ENCODE results near the gene ZNF664.

The ZNF664 gene

GRCh38 chr12:124041907-124042306 lies 68.9 kb downstream of the ZNF664 start:
- H3K27me3 ChIP-seq (replicated peaks; ENCODE audit: control insufficient read depth, insufficient read depth, low read length), result no peaks in the 10 kb centered on the region
- no peak overlapping the region for H3K4me3 ChIP-seq (replicated peaks; ENCODE audit: low read depth, low read length)
- H3K36me3 ChIP-seq (ENCODE audit: control insufficient read depth, insufficient read depth, low read length), result no peaks in the 10 kb centered on the region
- no peak for DNase-seq (ENCODE audit: extremely low read depth, insufficient read length)
- no peak for TF ChIP-seq CTCF (IDR thresholded peaks at IDR 0.05; ENCODE audit: insufficient read depth, low read length, poor library complexity, severe bottlenecking)

- Histone ChIP-seq H3K36me3 (ENCODE audit: control insufficient read depth, insufficient read depth, low read length) (no peaks in the 10 kb centered on the region), H3K27me3 (replicated peaks; ENCODE audit: control insufficient read depth, insufficient read depth, low read length) (no peaks in the 10 kb centered on the region), H3K4me3 (replicated peaks; ENCODE audit: low read depth, low read length) (no peak overlapping the region)
- no peak for DNase-seq (ENCODE audit: extremely low read depth, insufficient read length)
- no peak for TF ChIP-seq CTCF (IDR thresholded peaks at IDR 0.05; ENCODE audit: insufficient read depth, low read length, poor library complexity, severe bottlenecking)
Observed at GRCh38 chr12:124044021-124044420, 71.0 kb downstream of the ZNF664 start.

DNA sequence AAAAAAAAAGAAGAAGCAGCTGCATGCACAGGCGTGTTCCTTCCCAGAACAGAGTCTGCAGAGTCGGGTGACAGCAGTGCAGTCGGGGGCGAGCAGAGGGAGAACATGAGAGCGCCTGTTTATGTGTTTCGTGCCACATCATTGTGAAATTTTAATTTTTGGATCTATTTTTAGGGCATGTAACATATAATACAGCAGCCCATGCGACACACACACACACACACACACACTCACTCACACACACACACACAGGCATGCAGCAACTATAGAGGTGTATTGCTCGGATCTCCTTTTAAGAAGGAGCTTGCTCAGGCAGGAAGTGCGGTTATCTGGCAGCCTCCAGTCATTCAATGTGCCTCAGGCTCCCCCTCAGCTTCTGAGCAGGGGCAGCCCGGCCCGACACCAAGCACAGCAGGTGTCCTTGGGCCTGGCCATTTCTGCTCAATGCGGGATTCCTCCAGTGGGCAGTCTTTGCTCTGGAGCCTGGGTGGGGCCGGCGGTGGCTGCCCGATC lies 71.8 kb downstream of the ZNF664 start:
- no peaks in the 10 kb centered on the region for H3K36me3 ChIP-seq (ENCODE audit: control insufficient read depth, insufficient read depth, low read length)
- H3K27me3 ChIP-seq (replicated peaks; ENCODE audit: control insufficient read depth, insufficient read depth, low read length), result no peaks in the 10 kb centered on the region
- no peak for DNase-seq (ENCODE audit: extremely low read depth, insufficient read length)
- no peak for TF ChIP-seq CTCF (IDR thresholded peaks at IDR 0.05; ENCODE audit: insufficient read depth, low read length, poor library complexity, severe bottlenecking)
- H3K4me3 ChIP-seq (replicated peaks; ENCODE audit: low read depth, low read length), result no peak overlapping the region

- TF ChIP-seq CTCF (IDR thresholded peaks at IDR 0.05; ENCODE audit: insufficient read depth, low read length, poor library complexity, severe bottlenecking), result no peak
- H3K27me3 ChIP-seq (replicated peaks; ENCODE audit: control insufficient read depth, insufficient read depth, low read length), result no peaks in the 10 kb centered on the region
- H3K36me3 ChIP-seq (ENCODE audit: control insufficient read depth, insufficient read depth, low read length), result no peaks in the 10 kb centered on the region
- no peak for DNase-seq (ENCODE audit: extremely low read depth, insufficient read length)
- no peak overlapping the region for H3K4me3 ChIP-seq (replicated peaks; ENCODE audit: low read depth, low read length)
Observed at GRCh38 chr12:124045671-124046455, 72.8 kb downstream of the ZNF664 start.

- no peak for TF ChIP-seq CTCF (IDR thresholded peaks at IDR 0.05; ENCODE audit: insufficient read depth, low read length, poor library complexity, severe bottlenecking)
- no peak overlapping the region for H3K4me3 ChIP-seq (replicated peaks; ENCODE audit: low read depth, low read length)
- H3K36me3 ChIP-seq (ENCODE audit: control insufficient read depth, insufficient read depth, low read length), result no peaks in the 10 kb centered on the region
- no peak for DNase-seq (ENCODE audit: extremely low read depth, insufficient read length)
- H3K27me3 ChIP-seq (replicated peaks; ENCODE audit: control insufficient read depth, insufficient read depth, low read length), result no peaks in the 10 kb centered on the region
Observed at GRCh38 chr12:124046456-124046740, 73.4 kb downstream of the ZNF664 start.

All from GM06990 (cell line).